GM18867 (cell line): ENCODE measurements around the gene NUDT22.

Experiments
- ATAC-seq: cut with Tn5 transposase; IDR thresholded peaks from one replicate; pipeline ENCODE4 v1.9.1; 2021; ENCODE audit warnings: mild to moderate bottlenecking, moderate library complexity; ENCODE audit not compliant: unreplicated experiment

Gene NUDT22

GRCh38 chr11:64241241-64241490, 15.1 kb downstream of the NUDT22 start:
- peak; percentile 67 for ATAC-seq

GRCh38 chr11:64241491-64242374, 15.7 kb downstream of the NUDT22 start:
- peak; percentile 61 for ATAC-seq

- no peak for ATAC-seq
Measured at GRCh38 chr11:64243236-64243854, 17.3 kb downstream of the NUDT22 start.

- no peak for ATAC-seq
Measured at GRCh38 chr11:64244107-64244506, 18.0 kb downstream of the NUDT22 start.

- ATAC-seq, result no peak
Measured at GRCh38 chr11:64244966-64245365, 18.9 kb downstream of the NUDT22 start.

- no peak for ATAC-seq
Measured at GRCh38 chr11:64245401-64245796, 19.3 kb downstream of the NUDT22 start.

GRCh38 chr11:64245797-64246620, 19.9 kb downstream of the NUDT22 start:
- no peak for ATAC-seq

- peak; percentile 11 for ATAC-seq
Measured at GRCh38 chr11:64246621-64246870, 20.5 kb downstream of the NUDT22 start.

GRCh38 chr11:64246871-64247728, 21.0 kb downstream of the NUDT22 start, which contains the start of gene PPP1R14B:
PPP1R14B (minus strand) TSS chr11:64246943; CDS start chr11:64246673, 270 bp downstream.
- peak; percentile 38 for ATAC-seq

- no peak for ATAC-seq
Measured at GRCh38 chr11:64247729-64248531, 21.9 kb downstream of the NUDT22 start.

- ATAC-seq, result no peak
Measured at GRCh38 chr11:64248578-64248977, 22.5 kb downstream of the NUDT22 start.

- no peak for ATAC-seq
Measured at GRCh38 chr11:64249038-64249437, 23.0 kb downstream of the NUDT22 start.

GRCh38 chr11:64249563-64250414, 23.7 kb downstream of the NUDT22 start:
- no peak for ATAC-seq

- ATAC-seq, result no peak
Measured at GRCh38 chr11:64250415-64251015, 24.4 kb downstream of the NUDT22 start.

GRCh38 chr11:64251016-64251752, 25.1 kb downstream of the NUDT22 start, which contains the start of gene PLCB3:
PLCB3 (plus strand) TSS chr11:64251530; CDS start chr11:64251650, 120 bp downstream.
- ATAC-seq, result peak; percentile 46

GRCh38 chr11:64251753-64252002, 25.6 kb downstream of the NUDT22 start:
- ATAC-seq, result no peak

- no peak for ATAC-seq
Measured at GRCh38 chr11:64252003-64252872, 26.2 kb downstream of the NUDT22 start.
